ENCODE results near the gene DPY19L2.
"Not testable (repeated sequence)": the region's sequence is repeated elsewhere in the genome, so short reads cannot be mapped to it uniquely, and the experiment has no call there.

The DPY19L2 gene

GRCh38 chr12:63668028-63668799, at the start of gene DPY19L2:
TSS of gene DPY19L2 (minus strand) at chr12:63668493. CDS start at chr12:63668393, 100 bp downstream.
- peak; percentile 21 to 86 (median 66) for DNase-seq

- DNase-seq, result not testable (repeated sequence)
Measured at GRCh38 chr12:63716891-63717290, 48.6 kb upstream of the DPY19L2 start.

GRCh38 chr12:63715107-63715625, 46.9 kb upstream of the DPY19L2 start:
- not testable (repeated sequence) for DNase-seq

- DNase-seq, result not testable (repeated sequence)
Measured at GRCh38 chr12:63714409-63714808, 46.1 kb upstream of the DPY19L2 start.

- DNase-seq, result not testable (repeated sequence)
Measured at GRCh38 chr12:63713681-63714075, 45.4 kb upstream of the DPY19L2 start.

- DNase-seq, result not testable (repeated sequence)
Measured at GRCh38 chr12:63712979-63713680, 44.8 kb upstream of the DPY19L2 start.

GRCh38 chr12:63712376-63712974, 44.2 kb upstream of the DPY19L2 start:
- not testable (repeated sequence) for DNase-seq

- DNase-seq, result not testable (repeated sequence)
Measured at GRCh38 chr12:63711339-63711738, 43.0 kb upstream of the DPY19L2 start.

- no peak for DNase-seq
Measured at GRCh38 chr12:63706336-63706735, 38.0 kb upstream of the DPY19L2 start.

- DNase-seq, result not testable (repeated sequence)
Measured at GRCh38 chr12:63699678-63700382, 31.5 kb upstream of the DPY19L2 start.

- not testable (repeated sequence) for DNase-seq
Measured at GRCh38 chr12:63699011-63699410, 30.7 kb upstream of the DPY19L2 start.

- not testable (repeated sequence) for DNase-seq
Measured at GRCh38 chr12:63690837-63691236, 22.5 kb upstream of the DPY19L2 start.

- DNase-seq, result not testable (repeated sequence)
Measured at GRCh38 chr12:63689141-63689540, 20.8 kb upstream of the DPY19L2 start.

- DNase-seq, result not testable (repeated sequence)
Measured at GRCh38 chr12:63686623-63687022, 18.3 kb upstream of the DPY19L2 start.

GRCh38 chr12:63685789-63686188, 17.5 kb upstream of the DPY19L2 start:
- not testable (repeated sequence) for DNase-seq

- not testable (repeated sequence) for DNase-seq
Measured at GRCh38 chr12:63682617-63683016, 14.3 kb upstream of the DPY19L2 start.

- not testable (repeated sequence) for DNase-seq
Measured at GRCh38 chr12:63680758-63681157, 12.5 kb upstream of the DPY19L2 start.

GRCh38 chr12:63672550-63672949, 4.3 kb upstream of the DPY19L2 start:
- DNase-seq, result not testable (repeated sequence)

- DNase-seq, result not testable (repeated sequence)
Measured at GRCh38 chr12:63669936-63670335, 1.6 kb upstream of the DPY19L2 start.

- not testable (repeated sequence) for DNase-seq
Measured at GRCh38 chr12:63669427-63669826, 1.1 kb upstream of the DPY19L2 start.

GRCh38 chr12:63668800-63669365, 590 bp upstream of the DPY19L2 start:
- peak in 21 of 58 donors; percentile 1 to 62 (median 30) for DNase-seq
